Measurements from ENCODE around the gene XDH.

DNA sequence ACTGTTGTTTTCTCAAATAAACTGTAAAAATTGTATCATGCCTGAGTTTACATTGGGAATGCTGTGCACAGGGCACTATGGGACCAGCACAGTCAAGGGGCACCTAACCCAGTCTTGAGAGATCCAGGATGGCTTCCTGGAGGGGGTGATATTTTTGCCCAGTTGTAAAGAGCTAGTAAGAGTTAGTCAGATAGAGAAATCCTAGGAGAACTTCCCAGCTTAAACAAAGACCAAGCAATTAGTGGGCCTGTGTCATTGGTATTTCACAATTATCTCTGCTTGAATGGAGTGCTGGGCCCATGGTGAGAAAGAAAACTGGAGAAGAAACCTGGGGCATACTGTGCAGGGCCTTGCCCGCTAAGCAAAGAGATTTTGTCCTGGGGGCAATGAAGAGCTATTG is 12.2 kb downstream of the XDH start:
- TF ChIP-seq POLR2A (IDR thresholded peaks at IDR 0.05): no peak
- TF ChIP-seq, protein P1, sequence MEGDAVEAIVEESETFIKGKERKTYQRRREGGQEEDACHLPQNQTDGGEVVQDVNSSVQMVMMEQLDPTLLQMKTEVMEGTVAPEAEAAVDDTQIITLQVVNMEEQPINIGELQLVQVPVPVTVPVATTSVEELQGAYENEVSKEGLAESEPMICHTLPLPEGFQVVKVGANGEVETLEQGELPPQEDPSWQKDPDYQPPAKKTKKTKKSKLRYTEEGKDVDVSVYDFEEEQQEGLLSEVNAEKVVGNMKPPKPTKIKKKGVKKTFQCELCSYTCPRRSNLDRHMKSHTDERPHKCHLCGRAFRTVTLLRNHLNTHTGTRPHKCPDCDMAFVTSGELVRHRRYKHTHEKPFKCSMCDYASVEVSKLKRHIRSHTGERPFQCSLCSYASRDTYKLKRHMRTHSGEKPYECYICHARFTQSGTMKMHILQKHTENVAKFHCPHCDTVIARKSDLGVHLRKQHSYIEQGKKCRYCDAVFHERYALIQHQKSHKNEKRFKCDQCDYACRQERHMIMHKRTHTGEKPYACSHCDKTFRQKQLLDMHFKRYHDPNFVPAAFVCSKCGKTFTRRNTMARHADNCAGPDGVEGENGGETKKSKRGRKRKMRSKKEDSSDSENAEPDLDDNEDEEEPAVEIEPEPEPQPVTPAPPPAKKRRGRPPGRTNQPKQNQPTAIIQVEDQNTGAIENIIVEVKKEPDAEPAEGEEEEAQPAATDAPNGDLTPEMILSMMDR (IDR thresholded peaks at IDR 0.05): no peak
